C4-2B (cell line): ENCODE results near the gene BUD31.

Experiments
- ZFX ChIP-seq: fragments of 450-650 bp; IDR thresholded peaks from 2 replicates; pipeline ENCODE4 v1.6.1; 2017
- TF ChIP-seq, protein P1 (sequence below): fragments of 450-650 bp; conservative IDR thresholded peaks from 2 replicates; pipeline ENCODE4 v1.5.1; 2017; ENCODE audit warnings: mild to moderate bottlenecking

DNA sequence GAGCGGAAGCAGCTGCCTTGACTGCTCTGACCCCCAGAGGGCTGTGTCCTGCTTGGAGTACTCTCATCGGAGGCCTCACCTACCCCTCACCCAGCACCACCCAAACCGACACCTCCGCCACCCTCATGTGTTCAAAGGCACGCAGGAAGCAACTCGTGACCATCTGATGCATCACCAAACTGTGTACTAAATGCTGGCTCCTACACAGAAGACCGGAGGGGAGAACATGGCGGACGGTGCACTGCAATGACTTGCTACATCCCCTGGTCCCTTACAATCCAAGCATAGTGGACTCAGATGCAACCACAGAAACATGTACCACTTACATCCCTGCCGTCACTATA lies 3.8 kb upstream of the BUD31 start:
- TF ChIP-seq, protein P1, sequence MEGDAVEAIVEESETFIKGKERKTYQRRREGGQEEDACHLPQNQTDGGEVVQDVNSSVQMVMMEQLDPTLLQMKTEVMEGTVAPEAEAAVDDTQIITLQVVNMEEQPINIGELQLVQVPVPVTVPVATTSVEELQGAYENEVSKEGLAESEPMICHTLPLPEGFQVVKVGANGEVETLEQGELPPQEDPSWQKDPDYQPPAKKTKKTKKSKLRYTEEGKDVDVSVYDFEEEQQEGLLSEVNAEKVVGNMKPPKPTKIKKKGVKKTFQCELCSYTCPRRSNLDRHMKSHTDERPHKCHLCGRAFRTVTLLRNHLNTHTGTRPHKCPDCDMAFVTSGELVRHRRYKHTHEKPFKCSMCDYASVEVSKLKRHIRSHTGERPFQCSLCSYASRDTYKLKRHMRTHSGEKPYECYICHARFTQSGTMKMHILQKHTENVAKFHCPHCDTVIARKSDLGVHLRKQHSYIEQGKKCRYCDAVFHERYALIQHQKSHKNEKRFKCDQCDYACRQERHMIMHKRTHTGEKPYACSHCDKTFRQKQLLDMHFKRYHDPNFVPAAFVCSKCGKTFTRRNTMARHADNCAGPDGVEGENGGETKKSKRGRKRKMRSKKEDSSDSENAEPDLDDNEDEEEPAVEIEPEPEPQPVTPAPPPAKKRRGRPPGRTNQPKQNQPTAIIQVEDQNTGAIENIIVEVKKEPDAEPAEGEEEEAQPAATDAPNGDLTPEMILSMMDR, result no peak
- no peak for TF ChIP-seq ZFX
